Neural progenitor cell (in vitro differentiated cells): ENCODE data around the gene PTGES2. TPM values are rescaled to one million over a fixed set of nuclear protein-coding genes. Genes with fewer than 3 reads are reported as not detected.

Source experiments
- DNase-seq: peaks from one replicate; pipeline ENCODE4 v3.0.0-alpha.2; 2016; ENCODE audit warnings: low spot score
- H2AFZ ChIP-seq: fragments of 200-600 bp; sonication (generic); replicated peaks from 2 replicates; pipeline ENCODE4 v1.6.1; 2016; ENCODE audit warnings: antibody characterized with exemption
- H3F3A ChIP-seq: fragments of 200-600 bp; sonication (generic); 2 replicates; pipeline ENCODE4 v1.6.1; 2016; ENCODE audit warnings: antibody characterized with exemption, low read depth
- H3K27ac ChIP-seq: fragments of 200-600 bp; sonication (generic); 2 replicates; pipeline ENCODE4 v1.5.1; 2016; ENCODE audit warnings: mild to moderate bottlenecking
- H3K27me3 ChIP-seq: fragments of 200-600 bp; sonication (generic); 2 replicates; pipeline ENCODE4 v1.6.1; 2016; ENCODE audit warnings: mild to moderate bottlenecking, moderate library complexity
- H3K36me3 ChIP-seq: fragments of 200-600 bp; sonication (generic); 2 replicates; pipeline ENCODE4 v1.5.1; 2016
- H3K4me1 ChIP-seq: fragments of 200-600 bp; sonication (generic); 2 replicates; pipeline ENCODE4 v1.6.1; 2016; ENCODE audit warnings: mixed run types
- H3K4me2 ChIP-seq: fragments of 200-600 bp; sonication (generic); 2 replicates; pipeline ENCODE4 v1.6.1; 2016
- H3K4me3 ChIP-seq: fragments of 200-600 bp; sonication (generic); 2 replicates; pipeline ENCODE4 v1.5.1; 2016
- H3K79me2 ChIP-seq: fragments of 200-600 bp; sonication (generic); 2 replicates; pipeline ENCODE4 v1.6.1; 2016; ENCODE audit warnings: low read depth
- H3K9ac ChIP-seq: fragments of 200-600 bp; sonication (generic); 2 replicates; pipeline ENCODE4 v1.6.1; 2016
- H3K9me3 ChIP-seq: fragments of 200-600 bp; sonication (generic); 2 replicates; pipeline ENCODE4 v1.5.1; 2016; ENCODE audit warnings: low read depth
- H4K20me1 ChIP-seq: fragments of 200-600 bp; sonication (generic); 2 replicates; pipeline ENCODE4 v1.6.1; 2016; ENCODE audit warnings: low read depth
- H3K27ac Mint-ChIP-seq: 3 replicates; pipeline ENCODE4 v1.8.0; 2021; ENCODE audit warnings: mixed read lengths
- H3K27me3 Mint-ChIP-seq: 2 replicates; pipeline ENCODE4 v1.8.0; 2022; ENCODE audit warnings: low read depth, mild to moderate bottlenecking, inconsistent platforms, moderate library complexity, mixed read lengths; ENCODE audit not compliant: insufficient read depth
- H3K36me3 Mint-ChIP-seq: 3 replicates; pipeline ENCODE4 v1.8.0; 2021; ENCODE audit warnings: mixed read lengths
- H3K4me1 Mint-ChIP-seq: 3 replicates; pipeline ENCODE4 v1.8.0; 2021; ENCODE audit warnings: mixed read lengths
- H3K4me3 Mint-ChIP-seq: 3 replicates; pipeline ENCODE4 v1.8.0; 2021; ENCODE audit warnings: mild to moderate bottlenecking, moderate library complexity, mixed read lengths
- H3K9me3 Mint-ChIP-seq: 3 replicates; pipeline ENCODE4 v1.8.0; 2020; ENCODE audit warnings: mixed read lengths
- CTCF ChIP-seq: fragments of 200-600 bp; sonication (generic); IDR thresholded peaks from 2 replicates; pipeline ENCODE4 v1.5.1; 2017; ENCODE audit warnings: antibody characterized with exemption, mild to moderate bottlenecking
- EZH2 ChIP-seq: fragments of 200-600 bp; sonication (generic); IDR thresholded peaks from 2 replicates; pipeline ENCODE4 v1.6.1; 2017; ENCODE audit warnings: antibody characterized with exemption, mild to moderate bottlenecking, moderate library complexity
- EZH2phosphoT487 ChIP-seq: fragments of 200-600 bp; sonication (generic); IDR thresholded peaks from 2 replicates; pipeline ENCODE4 v1.6.1; 2017; ENCODE audit warnings: antibody characterized with exemption
- total RNA-seq: library from RNA; depleted of rRNA; stranded (reverse); fragments of >200 nt; gene quantifications from 2 replicates; pipeline ENCODE4 v1.2.3, GENCODE V29; 2015; ENCODE audit warnings: low replicate concordance

The PTGES2 gene
- total RNA-seq, 1 donor from 2014 or later: 25.7 TPM

DNA sequence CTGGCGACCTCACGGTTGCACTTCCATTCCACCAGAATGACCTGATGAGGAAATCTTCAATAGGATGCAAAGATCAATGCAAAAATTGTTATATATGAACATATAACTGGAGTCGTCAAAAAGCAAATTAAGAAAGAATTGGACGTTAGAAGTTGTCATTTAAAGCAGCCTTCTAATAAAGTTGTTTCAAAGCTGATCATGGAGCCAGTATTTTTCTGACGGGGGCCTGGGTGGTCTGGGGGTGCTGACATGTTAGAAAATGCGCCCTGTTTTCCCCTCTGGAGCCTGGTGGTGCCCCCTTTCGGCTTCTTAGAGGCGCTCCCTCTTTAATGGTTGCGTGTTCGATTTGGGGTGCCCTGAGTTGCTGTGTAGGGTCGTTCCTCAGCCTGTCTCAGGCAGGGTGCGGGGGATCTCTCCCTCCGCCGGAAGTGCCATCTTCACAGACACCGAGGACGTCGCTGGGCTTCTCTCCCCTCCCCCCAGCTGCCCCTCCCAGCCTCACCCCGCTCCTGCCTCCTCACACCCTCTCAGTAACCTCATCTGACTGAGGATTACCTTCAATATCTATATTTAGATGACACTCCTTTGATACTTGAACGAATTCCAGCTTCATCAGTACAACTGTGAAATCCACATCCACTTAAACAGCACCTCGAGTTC lies 18.3 kb downstream of the PTGES2 start:
- Mint-ChIP-seq H3K4me3 (no peak overlapping the region), H3K9me3 (no peaks in the 10 kb centered on the region), H3K27ac (no peak overlapping the region), H3K27me3 (peaks cover 3% of the 10 kb centered on the region), H3K4me1 (peaks cover 9% of the 10 kb centered on the region), H3K36me3 (peaks cover 14% of the 10 kb centered on the region)
- Histone ChIP-seq H3K9ac (no peak overlapping the region), H3K27me3 (no peaks in the 10 kb centered on the region), H3K9me3 (no peaks in the 10 kb centered on the region), H3K27ac (no peak overlapping the region), H3K36me3 (no peaks in the 10 kb centered on the region), H4K20me1 (no peaks in the 10 kb centered on the region), H3F3A (no peaks in the 10 kb centered on the region), H3K4me3 (no peak overlapping the region), H3K4me2 (no peak overlapping the region), H3K79me2 (no peaks in the 10 kb centered on the region), H3K4me1 (no peaks in the 10 kb centered on the region), H2AFZ (no peak overlapping the region)
- DNase-seq: no peak
- no peak for TF ChIP-seq EZH2
- no peak for TF ChIP-seq CTCF
- no peak for TF ChIP-seq EZH2phosphoT487

GRCh38 chr9:128108269-128109049 lies 19.1 kb downstream of the PTGES2 start:
- no peak overlapping the region for H2AFZ ChIP-seq
- no peak overlapping the region for H3K4me3 ChIP-seq
- H3K27ac ChIP-seq: no peak overlapping the region
- no peaks in the 10 kb centered on the region for H3K79me2 ChIP-seq
- Mint-ChIP-seq H3K27ac (peak overlapping the region; percentile 66), H3K4me1 (peaks cover 8% of the 10 kb centered on the region), H3K4me3 (peak overlapping the region; percentile 35), H3K27me3 (peaks cover 3% of the 10 kb centered on the region), H3K36me3 (peaks cover 11% of the 10 kb centered on the region), H3K9me3 (no peaks in the 10 kb centered on the region)
- H4K20me1 ChIP-seq: no peaks in the 10 kb centered on the region
- H3K9ac ChIP-seq: no peak overlapping the region
- no peak for DNase-seq
- no peaks in the 10 kb centered on the region for H3K9me3 ChIP-seq
- TF ChIP-seq EZH2phosphoT487: no peak
- TF ChIP-seq CTCF: no peak
- no peak for TF ChIP-seq EZH2
- no peak overlapping the region for H3K4me2 ChIP-seq
- no peaks in the 10 kb centered on the region for H3K36me3 ChIP-seq
- no peaks in the 10 kb centered on the region for H3F3A ChIP-seq
- H3K4me1 ChIP-seq: no peaks in the 10 kb centered on the region
- no peaks in the 10 kb centered on the region for H3K27me3 ChIP-seq

DNA sequence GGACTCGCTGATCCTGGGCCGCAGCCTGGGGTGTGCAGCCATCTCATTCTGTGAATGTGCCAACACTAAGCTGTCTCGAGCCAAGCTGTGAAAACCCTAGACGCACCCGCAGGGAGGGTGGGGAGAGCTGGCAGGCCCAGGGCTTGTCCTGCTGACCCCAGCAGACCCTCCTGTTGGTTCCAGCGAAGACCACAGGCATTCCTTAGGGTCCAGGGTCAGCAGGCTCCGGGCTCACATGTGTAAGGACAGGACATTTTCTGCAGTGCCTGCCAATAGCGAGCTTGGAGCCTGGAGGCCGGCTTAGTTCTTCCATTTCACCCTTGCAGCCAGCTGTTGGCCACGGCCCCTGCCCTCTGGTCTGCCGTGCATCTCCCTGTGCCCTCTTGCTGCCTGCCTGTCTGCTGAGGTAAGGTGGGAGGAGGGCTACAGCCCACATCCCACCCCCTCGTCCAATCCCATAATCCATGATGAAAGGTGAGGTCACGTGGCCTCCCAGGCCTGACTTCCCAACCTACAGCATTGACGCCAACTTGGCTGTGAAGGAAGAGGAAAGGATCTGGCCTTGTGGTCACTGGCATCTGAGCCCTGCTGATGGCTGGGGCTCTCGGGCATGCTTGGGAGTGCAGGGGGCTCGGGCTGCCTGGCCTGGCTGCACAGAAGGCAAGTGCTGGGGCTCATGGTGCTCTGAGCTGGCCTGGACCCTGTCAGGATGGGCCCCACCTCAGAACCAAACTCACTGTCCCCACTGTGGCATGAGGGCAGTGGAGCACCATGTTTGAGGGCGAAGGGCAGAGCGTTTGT lies 19.9 kb downstream of the PTGES2 start:
- Mint-ChIP-seq H3K4me3 (peak overlapping the region; percentile 35), H3K27me3 (peaks cover 3% of the 10 kb centered on the region), H3K4me1 (peaks cover 6% of the 10 kb centered on the region), H3K9me3 (no peaks in the 10 kb centered on the region), H3K36me3 (peaks cover 9% of the 10 kb centered on the region), H3K27ac (peak overlapping the region; percentile 66)
- Histone ChIP-seq H3K4me2 (no peak overlapping the region), H3K9me3 (no peaks in the 10 kb centered on the region), H4K20me1 (no peaks in the 10 kb centered on the region), H3K36me3 (no peaks in the 10 kb centered on the region), H3K9ac (no peak overlapping the region), H3K4me3 (no peak overlapping the region), H3K27me3 (no peaks in the 10 kb centered on the region), H3K27ac (no peak overlapping the region), H3F3A (no peaks in the 10 kb centered on the region), H2AFZ (no peak overlapping the region), H3K4me1 (no peaks in the 10 kb centered on the region), H3K79me2 (no peaks in the 10 kb centered on the region)
- DNase-seq: no peak
- no peak for TF ChIP-seq CTCF
